Activated naive CD8-positive, alpha-beta T cell treated with anti-CD3 and anti-CD28 coated beads, Interleukin-2, amount 50 U/mL, for 16 hours (primary cell): ENCODE measurements around the gene ITGB2.
"Not testable (repeated sequence)": the region's sequence is repeated elsewhere in the genome, so short reads cannot be mapped to it uniquely, and the experiment has no call there.

Experiments used
- DNase-seq: peaks from one replicate; pipeline ENCODE4 v3.0.0-alpha.2; 2020; ENCODE audit warnings: low read depth, low spot score

ITGB2 gene

DNA sequence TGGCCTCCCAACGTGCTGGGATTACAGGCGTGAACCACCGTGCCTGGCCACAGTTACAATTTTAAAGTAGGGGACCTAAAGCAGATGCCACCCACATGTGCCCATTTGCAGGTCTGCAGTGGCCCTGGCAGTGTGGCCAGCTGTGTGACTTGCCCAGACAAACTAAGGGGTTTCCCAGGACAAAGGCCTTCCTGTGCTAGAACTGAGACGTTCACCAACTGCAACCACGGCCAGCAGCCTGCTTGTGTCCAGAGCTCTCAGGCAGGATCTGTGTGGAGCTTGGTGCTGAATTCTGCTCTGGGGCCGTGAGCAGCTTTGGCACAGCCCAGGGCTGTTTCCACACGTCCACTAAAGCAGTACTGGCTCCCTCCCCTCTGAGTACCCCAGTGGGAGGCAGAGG, 36.6 kb downstream of the ITGB2 start:
- DNase-seq = no peak

DNA sequence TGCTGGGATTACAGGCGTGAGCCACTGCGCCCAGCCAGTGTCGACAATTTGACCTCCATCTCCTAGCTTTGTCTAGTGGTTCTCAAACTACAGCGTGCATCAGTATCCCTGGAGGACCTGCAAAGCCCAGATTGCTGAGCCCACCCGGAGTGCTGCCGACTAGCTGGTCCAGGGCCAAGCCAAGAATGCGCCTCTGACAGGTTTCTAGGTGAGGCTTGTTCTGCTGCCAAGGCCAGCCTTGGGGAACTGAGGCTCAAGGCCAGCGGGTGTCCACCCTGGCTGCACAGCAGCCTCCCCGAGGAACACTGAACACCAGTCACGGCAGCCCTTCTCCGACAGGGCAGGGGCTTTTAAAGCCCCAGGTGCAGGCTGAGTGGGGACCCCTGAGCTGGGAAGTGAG, 37.4 kb downstream of the ITGB2 start:
- no peak for DNase-seq

DNA sequence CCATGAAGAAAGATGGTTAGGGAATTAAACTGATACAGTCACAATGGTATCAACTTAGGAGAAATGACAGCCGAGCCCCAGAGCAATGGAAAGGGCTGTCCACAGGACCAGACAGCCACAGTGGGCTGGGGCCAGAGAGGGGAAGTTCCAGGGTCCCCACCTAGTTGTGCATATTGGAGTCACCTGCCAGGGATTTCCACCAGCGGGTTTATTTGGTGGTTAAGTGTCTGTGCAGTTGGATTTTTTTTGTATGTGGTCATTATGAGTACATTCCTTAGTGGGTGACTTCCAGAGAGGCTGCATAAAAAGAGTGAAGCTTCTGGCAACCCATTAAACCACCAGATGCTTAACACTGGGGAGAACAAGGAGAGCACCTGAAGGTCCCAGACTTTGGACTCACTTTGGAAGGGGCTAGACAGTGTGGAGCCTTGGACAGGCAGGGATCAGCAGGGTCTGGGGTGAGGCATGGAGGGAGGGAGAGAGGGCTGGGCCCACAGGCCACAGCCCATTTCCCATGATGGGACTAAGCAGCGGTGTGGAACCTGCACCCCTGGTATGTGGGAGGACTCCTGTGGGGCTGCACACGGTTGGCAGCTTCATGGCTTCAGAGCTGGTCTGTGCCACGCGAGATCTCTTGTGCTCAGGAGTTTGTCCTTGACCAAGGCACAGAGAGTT, 39.4 kb downstream of the ITGB2 start:
- DNase-seq = no peak

DNA sequence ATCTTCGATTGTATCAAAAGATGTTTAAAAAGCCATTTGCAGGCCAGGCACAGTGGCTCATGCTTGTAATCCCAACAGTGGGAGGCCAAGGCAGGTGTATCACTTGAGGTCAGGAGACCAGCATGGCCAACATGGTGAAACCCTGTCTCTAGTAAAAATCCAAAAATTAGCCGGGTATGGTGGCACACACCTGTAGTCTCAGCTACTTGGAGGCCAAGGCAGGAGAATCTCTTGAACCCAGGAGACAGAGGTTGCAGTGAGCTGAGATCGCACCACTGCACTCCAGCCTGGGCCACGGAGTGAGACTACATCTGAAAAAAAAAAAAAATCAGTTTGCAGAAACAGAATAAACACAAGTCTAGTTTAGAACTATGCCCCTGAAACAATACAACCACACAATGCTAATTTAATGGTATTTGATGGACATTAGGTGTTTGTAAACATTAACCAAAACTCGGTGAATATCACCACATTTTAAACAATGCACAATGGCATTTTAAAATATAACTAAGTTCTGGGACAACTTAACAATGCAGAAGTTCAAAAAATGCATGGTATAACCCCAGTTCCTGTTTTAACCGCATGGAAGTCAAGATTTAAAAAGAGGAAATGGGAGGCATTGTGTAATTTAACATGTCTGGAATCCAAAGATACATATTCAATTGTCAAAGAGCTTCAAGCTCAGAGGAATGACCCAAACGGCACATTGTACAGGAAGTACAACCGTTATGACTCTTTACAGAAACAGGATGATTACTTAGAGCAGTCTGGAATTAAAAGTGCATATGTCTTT, 40.1 kb downstream of the ITGB2 start:
- DNase-seq = no peak

DNA sequence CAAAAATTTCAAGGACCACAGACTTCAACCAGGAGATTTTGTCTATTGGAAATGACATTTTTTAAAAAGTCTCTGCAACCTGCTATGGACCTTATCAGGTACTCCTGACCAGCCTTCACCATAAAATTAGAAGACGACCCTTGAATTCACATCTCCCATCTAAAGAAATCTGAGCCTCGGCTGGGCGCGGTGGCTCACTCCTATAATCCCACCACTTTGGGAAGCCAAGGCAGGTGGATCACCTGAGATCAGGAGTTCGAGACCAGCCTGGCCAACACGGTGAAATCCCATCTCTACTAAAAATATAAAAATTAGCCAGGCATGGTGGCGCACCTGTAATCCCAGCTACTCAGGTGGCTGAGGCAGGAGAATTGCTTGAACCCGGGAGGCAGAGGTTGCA, 41.5 kb downstream of the ITGB2 start:
- not testable (repeated sequence) for DNase-seq

DNA sequence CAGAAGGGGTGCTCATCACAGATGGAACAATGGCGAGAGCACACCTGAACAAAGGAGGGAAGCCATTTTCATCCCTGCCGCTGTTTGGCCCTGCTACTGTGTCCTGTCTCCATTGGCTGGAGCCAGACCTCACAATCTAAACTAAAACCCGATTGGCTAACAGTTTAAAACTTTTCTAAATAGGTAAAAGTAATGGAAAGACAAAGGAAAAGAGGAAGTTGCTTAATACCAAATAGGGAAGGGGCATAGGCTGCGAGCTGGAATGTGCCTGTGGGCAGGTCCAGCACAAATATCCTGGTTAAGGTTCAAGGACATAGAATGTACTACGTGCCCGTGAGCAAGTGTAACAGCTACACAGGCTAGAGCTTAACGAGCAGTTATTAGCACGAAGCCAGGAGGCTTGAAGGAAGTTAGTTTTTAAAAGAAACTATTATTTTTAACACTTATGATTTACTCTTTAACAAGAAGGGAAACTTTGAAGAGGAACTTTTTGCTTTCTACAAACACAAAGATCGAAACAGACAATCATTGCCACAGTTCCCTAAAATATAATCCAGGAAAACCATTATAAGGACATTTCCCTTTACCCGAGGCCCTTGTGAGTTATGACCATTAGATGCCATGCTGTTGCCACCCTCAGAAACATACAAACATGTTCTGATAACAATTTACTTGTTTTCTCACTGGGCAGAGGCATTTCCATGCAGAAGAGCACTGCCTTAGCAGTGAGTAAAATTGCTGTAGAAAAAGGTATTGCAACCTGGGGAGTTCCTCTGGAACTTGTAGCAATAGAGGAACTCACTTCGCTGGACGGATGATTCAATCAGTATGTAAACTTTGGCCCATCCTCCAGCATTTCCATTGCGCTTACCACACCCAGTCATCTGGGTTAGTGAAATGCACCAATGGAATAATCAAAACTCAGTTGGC, 42.4 kb downstream of the ITGB2 start:
- no peak for DNase-seq

DNA sequence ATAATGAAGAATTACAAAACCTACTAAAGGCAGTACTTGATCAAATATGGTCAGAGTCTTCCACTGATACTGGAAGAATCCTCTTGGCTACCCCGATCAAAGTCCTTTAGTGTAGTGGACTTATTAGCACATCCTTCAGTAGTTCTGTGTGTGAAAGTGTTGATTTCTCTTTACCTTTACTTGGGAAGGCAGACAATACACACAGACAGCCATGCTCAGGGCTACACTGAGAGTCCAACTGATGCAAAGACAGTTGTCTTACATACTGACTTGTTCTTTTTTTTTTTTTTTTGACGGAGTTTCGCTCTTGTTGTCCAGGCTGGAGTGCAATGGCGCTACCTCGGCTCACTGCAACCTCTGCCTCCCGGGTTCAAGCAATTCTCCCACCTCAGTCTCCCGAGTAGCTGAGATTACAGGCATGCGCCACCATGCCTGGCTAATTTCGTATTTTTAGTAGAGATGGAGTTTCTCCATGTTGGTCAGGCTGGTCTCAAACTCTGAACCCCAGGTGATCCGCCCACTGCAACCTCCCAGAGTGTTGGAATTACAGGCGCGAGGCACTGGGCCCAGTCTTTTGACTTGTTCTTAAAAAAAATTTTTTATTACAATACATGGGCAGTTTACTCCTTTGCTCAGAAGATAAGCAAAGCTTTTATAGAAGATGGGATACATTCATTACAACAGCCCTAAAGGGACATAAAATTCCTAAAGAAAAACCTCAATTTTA, 43.7 kb downstream of the ITGB2 start:
- DNase-seq = no peak

DNA sequence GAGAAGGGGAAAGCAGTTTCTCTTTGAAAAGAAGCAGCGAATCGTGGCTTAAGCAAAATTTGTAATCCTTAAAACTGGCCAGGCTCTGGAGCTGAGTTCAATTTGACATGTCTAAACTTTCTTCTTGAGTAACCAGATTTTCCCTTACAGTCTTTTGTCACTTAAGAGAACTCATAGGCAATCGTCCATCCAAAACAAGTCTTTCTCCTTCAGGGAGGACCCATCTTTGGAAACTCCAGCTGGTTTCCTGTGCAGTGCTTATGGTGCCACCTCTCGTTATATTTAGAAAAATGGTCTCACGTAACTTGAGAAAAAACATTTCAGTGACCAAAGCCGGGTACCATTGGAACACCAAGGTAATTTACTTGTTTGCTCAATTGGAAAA, 45.4 kb downstream of the ITGB2 start:
- DNase-seq = no peak

DNA sequence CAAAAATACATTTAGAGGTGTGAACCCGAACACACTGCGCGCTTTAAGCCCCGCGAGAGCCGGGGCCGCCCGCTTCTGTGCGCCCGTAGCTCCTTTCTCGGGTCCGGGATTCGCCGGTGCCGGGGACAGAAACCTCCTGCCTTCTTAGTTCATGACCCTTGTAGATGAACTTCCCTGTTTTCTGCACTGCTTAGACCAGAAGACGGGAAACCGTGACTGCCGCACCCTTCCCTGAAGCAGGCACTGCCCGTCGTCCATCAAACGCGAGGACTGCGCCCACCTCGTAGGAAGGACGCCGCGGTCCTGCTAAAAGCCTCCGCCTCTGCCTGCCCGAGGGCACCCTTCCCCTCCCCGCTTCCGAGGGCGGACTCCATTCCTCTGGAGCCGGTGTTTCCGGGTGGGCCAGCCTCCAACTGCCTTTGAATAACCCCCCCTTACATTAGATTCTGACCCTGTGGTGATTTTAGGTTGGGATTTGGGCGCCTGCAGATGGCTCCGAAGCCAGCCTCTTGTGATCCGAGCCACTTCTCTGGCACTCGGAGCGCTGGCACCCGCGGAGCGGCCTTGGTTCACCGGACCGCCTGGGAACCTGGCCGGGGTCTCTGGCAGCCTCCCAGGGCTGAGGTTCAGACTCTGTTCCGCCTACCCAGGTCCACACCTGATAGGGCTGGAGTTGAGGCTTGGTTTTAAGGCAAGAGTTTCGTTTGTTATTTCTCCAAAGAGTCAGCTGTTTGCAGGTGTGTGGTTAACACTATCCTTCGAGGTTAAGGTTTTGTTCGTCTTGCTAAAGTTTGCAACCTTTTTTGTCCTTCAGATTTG, 46.0 kb downstream of the ITGB2 start:
- no peak for DNase-seq

DNA sequence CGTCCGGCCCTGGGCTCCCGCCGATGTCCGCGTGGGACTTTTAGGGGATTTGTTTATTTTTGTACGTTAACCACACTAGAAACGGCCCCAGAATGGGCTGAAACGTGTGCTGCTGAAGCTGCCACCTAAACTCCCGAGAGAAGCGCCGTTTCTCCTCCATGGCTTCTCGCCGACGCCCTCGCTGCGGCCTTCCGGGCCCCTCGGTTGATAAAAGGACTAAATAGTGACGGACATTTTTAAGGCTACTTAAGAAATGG, 46.5 kb downstream of the ITGB2 start:
- no peak for DNase-seq

DNA sequence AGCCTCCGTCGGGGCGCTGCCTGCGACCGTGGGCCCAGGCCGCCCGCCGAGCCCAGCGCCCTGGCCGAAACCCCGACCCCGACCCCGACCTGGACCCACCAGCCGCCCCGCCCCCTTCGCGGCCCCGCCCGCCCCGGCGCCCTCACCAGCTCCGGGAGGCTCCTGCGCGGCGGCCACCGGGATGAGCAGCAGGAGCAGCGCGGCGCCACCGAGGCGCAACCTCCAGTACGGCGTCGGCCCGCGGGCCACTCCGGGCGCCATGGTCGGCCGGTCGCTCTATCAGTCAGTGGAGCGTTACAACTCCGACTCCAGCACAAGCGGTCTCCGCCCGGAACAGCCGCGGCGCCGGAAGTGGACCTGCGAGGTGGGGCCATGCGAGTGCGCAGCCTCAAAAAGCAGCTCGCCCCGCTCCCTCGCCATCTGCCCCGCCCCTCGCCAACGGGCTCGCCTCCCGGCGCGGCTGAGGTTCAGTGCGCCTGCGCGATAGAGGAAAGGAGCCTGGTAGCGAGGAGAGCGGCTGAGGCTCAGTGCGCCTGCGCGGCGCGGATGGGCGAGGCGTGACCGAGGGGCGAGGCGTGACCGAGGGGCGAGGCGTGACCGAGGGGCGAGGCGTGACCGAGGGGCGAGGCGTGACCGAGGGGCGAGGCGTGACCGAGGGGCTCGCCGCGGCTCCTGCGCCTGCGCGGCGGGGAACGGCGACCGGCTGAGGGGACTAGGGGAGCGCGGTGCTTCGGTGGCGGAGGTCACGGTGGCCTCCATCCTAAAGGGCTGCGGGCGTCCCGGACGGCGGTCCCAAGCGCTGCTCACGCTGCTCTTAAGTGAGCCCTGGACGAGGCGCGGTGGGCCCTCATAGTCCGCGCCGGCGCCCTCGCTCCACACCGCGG, 47.1 kb downstream of the ITGB2 start, which contains the start of gene PTTG1IP:
PTTG1IP (minus strand) TSS at position 335 of the 884 bp plus-strand sequence; CDS start at position 261, 74 bp downstream.
- peak; percentile 98 for DNase-seq

DNA sequence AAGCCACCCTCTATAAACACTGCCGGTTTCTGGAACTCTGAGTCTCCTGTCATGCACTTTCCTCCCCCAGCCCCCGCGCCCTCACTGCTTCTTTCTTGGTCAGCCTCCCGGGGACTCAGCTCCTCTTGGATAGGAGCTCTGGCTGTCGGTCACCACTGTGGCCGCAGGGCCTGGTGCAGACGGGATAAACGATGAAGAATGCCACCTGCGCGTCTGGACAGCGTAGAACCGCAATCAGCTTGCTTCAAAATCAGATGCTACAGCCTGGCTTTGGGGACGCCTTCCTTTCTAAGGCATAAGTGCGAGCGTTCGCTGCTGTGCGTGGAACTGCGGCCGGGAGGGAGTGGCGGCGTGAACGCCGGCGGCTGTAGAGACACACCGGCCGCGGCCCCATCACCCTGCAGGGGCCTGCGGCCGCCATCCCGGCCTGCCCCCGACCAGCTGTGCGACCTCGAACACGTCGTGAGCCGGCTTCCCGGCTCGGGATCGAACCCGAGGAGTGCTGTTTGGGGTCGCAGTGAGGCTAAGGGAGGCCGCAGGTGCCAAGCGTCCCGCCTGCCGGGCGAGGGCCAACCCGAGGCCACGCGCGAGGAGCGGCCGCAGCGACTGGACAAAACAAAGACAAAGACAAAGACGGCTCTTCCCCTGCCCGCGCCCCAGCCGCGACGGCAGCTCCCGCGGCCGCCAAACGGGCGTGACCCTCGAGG, 47.9 kb downstream of the ITGB2 start:
- no peak for DNase-seq

DNA sequence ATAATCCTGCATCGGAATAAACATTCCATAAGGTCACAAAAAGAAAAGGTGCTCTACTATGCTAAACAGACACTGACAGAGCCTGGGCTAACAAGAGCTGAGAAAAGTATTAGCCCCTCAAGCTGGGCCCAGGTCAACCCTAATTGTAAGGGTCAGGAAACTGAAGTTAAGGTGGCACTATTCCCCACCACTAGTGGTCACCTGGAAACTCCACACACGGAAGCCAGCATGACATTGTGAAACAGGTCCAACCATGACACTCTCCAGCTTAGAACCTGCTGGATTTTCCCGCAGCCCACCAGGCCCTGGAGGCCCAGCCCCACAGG, 48.4 kb downstream of the ITGB2 start:
- no peak for DNase-seq

DNA sequence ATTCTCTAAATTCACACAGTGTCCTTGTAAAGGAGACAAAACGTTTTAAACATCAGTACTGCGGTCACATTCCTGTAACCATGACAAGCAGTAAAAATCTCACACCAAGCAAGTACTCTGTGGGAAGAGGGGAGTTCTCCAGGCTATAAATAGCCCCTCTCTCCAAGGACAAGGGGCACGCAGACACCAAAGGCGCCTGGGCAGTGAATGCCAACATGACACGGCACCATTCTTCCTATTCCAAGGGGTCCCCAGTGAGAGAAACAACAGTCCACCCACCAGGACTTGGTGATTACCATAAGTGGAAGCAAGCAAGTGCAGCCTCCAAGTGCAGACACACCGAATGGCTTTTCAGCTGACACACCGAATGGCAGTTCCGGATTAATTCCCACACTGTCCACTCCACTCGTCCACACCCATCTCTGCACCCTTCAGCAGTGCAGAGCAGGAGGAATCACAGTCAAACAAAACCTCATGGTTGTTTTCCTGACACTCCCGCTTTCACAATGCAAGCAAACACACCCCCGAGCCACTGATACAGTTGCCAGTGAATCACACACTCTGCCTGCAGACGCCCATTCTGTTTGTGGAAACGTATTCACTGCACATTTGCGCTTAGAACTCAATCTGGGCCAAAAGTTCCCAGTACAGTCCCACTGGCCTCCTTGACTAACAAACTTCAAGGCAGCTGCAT, 49.0 kb downstream of the ITGB2 start:
- DNase-seq = no peak

DNA sequence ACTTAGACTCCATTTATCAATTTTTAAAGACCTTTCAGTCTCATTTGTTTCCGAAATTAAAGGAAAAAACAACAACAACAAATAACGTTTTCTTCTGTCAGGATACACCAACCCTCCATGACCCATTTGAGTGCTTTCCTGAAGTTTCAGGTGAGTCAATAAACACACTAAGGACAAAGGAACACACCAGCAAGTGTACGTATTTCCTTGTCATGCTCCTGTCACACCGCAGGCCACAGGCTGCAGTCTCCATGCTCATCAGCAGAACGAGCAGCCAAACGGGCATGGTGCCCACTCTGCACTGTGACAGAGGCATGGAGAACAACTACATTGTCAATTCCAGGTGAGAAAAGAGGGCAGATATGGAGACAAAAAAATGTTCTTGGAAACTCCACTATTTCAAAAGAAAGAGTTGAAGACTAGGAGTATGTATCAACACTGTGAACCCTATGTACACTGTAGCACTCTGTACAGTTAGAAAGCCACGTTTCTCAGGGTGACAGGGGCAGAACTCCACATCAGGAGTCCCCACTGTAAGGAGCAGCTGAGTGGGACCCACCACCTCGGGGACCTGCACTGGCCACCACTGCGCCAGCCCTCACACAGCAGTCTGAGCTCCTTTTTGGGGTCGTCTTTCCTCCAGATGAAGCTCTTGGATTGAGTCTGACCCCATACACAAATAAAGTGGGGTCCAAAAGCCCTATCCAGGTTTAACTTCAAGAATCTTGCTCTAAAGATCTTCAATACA, 49.8 kb downstream of the ITGB2 start:
- no peak for DNase-seq

DNA sequence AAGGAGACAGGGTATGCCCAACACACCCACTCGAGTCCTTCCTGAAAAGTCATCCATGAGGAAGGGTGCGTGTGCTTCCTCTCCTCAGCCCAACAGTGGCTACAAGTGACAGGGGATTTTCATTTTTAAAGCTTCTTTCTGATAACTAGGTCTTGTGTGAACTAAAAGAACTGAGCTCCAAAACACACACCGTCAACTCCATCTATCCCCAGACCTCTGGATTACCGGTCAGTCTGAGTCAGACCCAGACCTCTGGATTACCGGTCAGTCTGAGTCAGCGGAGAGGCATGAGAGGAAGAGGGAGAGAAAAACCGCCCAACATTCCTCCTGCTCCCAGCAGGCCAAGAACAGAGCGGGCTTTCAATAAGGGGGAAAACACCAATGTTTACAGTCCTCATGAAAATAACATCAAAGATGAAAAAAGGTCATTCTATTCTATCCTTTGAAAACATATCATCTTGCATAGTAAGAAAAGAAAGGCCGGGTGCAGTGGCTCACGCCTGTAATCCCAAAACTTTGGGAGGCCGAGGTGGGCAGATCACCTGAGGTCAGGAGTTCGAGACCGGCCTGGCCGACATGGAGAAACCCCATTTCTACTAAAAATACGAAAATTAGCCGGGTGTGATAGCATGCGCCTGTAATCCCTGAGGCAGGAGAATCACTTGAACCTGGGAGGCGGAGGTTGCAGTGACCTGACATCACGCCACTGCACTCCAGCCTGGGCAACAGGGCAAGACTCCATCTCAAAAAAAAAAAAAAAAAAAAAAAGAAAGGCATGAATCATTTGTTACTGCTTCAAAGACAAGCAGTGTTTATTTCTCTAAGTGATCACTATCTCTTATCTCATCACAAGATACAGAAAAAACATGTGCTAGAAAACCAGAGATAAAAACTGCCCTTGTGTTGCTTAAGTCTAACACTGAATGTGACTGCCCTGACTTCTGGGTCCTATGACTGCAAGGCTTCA, 50.6 kb downstream of the ITGB2 start:
- DNase-seq = no peak

DNA sequence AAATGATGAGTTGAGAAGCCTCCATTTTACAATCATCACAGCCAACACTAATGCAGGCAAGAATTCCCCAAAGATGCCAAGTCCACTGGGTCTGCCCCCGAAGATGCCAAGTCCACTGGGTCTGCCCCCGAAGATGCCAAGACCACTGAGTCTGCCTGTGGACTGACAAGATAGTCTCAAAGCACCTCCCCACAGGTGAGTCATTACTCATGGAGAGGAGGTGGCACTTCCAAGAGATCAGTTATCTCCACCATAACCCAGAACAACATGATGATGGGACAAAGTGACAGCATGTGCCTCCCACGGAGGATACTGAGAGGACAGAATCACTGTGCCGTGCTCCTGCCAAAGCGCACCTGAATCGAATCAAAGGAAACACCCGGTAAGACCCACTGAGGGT, 52.0 kb downstream of the ITGB2 start:
- no peak for DNase-seq
